A549 (cell line): ENCODE measurements around the gene GUCY2D.

Experiments
- EHMT2 ChIP-seq: fragments of 200-600 bp; sonication (generic); IDR thresholded peaks from 2 replicates; pipeline ENCODE4 v1.6.1; 2016; ENCODE audit warnings: antibody characterized with exemption, low read depth, mild to moderate bottlenecking, moderate library complexity
- POLR2A ChIP-seq: IDR thresholded peaks from 2 replicates; pipeline ENCODE4 v1.6.1; 2012; ENCODE audit warnings: mild to moderate bottlenecking, low read length
- RFX5 ChIP-seq: fragments of 450-650 bp; IDR thresholded peaks from 2 replicates; pipeline ENCODE4 v1.7.1; 2014; ENCODE audit warnings: antibody characterized with exemption, mild to moderate bottlenecking, moderate library complexity
- TF ChIP-seq, protein P1 (sequence below): fragments of >200 bp; sonication (Bioruptor Twin); formaldehyde crosslinking; IDR thresholded peaks from 2 replicates; pipeline ENCODE4 v1.6.1; 2016
- TF ChIP-seq, protein P2 (sequence below): fragments of >200 bp; sonication (Bioruptor Twin); formaldehyde crosslinking; IDR thresholded peaks from 3 replicates; pipeline ENCODE4 v1.5.1; 2016

DNA sequence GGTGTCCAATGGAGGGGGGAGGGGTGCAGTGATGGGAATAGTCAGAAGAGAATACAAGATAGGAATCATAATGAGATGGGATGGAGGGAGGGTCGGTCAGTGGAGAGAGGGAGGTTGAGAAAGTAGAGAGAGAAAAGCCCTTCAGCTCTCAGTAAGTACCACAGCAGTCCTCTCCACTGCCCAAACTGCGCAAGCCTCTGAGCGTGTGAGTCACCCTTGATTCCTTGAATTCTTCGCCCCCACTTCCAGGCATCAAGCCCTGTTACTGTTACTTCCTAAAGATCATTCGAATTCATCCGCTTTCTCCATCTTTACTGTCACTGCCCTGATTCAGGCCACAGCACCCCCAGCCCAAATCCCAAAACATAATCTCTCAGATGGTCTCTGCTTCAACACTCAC, 2.5 kb downstream of the GUCY2D start:
- TF ChIP-seq RFX5 (no peak), EHMT2 (no peak), POLR2A (no peak)
- TF ChIP-seq, protein P1, sequence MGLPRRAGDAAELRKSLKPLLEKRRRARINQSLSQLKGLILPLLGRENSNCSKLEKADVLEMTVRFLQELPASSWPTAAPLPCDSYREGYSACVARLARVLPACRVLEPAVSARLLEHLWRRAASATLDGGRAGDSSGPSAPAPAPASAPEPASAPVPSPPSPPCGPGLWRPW, result no peak
- TF ChIP-seq, protein P2, sequence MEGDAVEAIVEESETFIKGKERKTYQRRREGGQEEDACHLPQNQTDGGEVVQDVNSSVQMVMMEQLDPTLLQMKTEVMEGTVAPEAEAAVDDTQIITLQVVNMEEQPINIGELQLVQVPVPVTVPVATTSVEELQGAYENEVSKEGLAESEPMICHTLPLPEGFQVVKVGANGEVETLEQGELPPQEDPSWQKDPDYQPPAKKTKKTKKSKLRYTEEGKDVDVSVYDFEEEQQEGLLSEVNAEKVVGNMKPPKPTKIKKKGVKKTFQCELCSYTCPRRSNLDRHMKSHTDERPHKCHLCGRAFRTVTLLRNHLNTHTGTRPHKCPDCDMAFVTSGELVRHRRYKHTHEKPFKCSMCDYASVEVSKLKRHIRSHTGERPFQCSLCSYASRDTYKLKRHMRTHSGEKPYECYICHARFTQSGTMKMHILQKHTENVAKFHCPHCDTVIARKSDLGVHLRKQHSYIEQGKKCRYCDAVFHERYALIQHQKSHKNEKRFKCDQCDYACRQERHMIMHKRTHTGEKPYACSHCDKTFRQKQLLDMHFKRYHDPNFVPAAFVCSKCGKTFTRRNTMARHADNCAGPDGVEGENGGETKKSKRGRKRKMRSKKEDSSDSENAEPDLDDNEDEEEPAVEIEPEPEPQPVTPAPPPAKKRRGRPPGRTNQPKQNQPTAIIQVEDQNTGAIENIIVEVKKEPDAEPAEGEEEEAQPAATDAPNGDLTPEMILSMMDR, result no peak
